Mucosa of rectum (tissue), 2 donors: ENCODE data around the gene RPGR.
A peak's percentile ranks its signal among the peaks of the same experiment; 100 is the strongest.

Experiments
- H3K27ac ChIP-seq, 2 donors: one replicate each; pipeline ENCODE4 v1.7.0; 2013; ENCODE audit warnings: inconsistent platforms in 2 of 2, low read depth in 2 of 2, low read length in 2 of 2
- H3K27me3 ChIP-seq, 2 donors: one replicate each; pipeline ENCODE4 v1.7.0; 2013; ENCODE audit warnings: low read length in 2 of 2; ENCODE audit not compliant: control insufficient read depth in 2 of 2, insufficient read depth in 2 of 2
- H3K36me3 ChIP-seq, 2 donors: one replicate each; pipeline ENCODE4 v1.7.0; 2013; ENCODE audit warnings: low read length in 2 of 2; ENCODE audit not compliant: control insufficient read depth in 2 of 2, insufficient read depth in 2 of 2
- H3K4me1 ChIP-seq, 2 donors: one replicate each; pipeline ENCODE4 v1.7.0; 2013; ENCODE audit warnings: low read length in 2 of 2, mild to moderate bottlenecking in 1 of 2; ENCODE audit not compliant: control insufficient read depth in 2 of 2, insufficient read depth in 2 of 2
- H3K4me3 ChIP-seq, 2 donors: one replicate each; pipeline ENCODE4 v1.7.0; 2013; ENCODE audit warnings: low read length in 2 of 2
- H3K9ac ChIP-seq, 2 donors: one replicate each; pipeline ENCODE4 v1.7.0; 2013; ENCODE audit warnings: low read length in 2 of 2, low read depth in 1 of 2, mild to moderate bottlenecking in 1 of 2
- H3K9me3 ChIP-seq, 2 donors: one replicate each; pipeline ENCODE4 v1.7.0; 2013; ENCODE audit warnings: low read length in 2 of 2; ENCODE audit not compliant: control insufficient read depth in 2 of 2
- donor health status: healthy.
- donor health status: Normal muscosa, but diverticular disease.

Gene RPGR

DNA sequence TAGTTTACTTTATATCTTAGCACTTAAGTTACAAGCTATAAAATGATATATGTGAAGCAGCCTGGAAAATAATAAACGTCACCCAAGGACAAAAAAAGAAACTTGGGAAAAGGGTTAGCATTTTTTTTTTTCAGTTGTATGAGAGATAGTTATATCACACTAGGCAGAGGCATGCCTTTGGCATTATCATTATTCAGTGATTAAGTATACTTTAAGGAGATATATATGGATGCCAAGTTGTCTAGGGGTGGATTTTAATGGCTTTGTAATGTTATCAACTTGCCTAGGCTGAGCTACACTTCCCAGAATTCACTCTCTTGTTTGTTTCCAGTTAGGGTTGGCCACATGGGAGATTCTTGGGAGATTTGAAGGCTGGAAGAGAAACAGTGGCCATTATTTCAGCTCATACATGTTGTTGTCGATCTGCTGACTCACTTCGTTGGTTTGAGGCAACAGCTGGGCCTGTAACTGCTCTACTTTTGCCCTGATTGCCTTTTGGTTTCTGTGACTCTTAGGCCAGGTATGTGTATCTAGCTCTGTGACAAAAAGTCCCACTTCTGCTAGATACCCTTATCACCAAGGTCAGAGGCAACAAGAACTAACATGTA lies 95.1 kb downstream of the RPGR start:
- H3K9me3 ChIP-seq, result no peaks in the 10 kb centered on the region
- H3K27ac ChIP-seq, result no peak overlapping the region
- no peaks in the 10 kb centered on the region for H3K4me1 ChIP-seq
- no peak overlapping the region for H3K4me3 ChIP-seq
- H3K36me3 ChIP-seq, result no peaks in the 10 kb centered on the region
- H3K27me3 ChIP-seq, result no peaks in the 10 kb centered on the region
- no peak overlapping the region for H3K9ac ChIP-seq

DNA sequence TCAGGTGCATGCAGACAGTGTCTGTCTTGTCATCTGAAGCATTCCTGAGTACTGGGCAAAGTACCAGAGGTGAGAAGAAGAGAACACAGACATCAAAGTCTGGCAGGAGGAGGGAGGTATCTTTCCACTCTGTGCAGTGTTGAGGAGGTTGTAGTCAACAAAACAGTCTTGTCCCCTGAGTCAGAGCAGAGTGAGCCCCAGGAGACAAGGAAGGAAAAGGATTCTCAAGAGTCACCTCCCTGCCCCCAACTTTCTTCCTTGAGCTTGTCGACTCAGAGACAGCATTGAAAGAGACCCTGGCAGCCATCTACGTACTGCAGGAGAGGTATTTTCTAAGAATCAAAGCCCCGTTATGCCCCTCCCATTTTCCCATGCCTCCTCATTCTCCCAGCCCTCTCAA lies 102.2 kb downstream of the RPGR start:
- H3K4me1 ChIP-seq, result no peaks in the 10 kb centered on the region
- no peak overlapping the region for H3K27ac ChIP-seq
- H3K27me3 ChIP-seq, result peaks cover 11 to 22% of the 10 kb centered on the region in 2 donors
- H3K9ac ChIP-seq, result no peak overlapping the region
- no peaks in the 10 kb centered on the region for H3K36me3 ChIP-seq
- no peaks in the 10 kb centered on the region for H3K9me3 ChIP-seq
- no peak overlapping the region for H3K4me3 ChIP-seq

DNA sequence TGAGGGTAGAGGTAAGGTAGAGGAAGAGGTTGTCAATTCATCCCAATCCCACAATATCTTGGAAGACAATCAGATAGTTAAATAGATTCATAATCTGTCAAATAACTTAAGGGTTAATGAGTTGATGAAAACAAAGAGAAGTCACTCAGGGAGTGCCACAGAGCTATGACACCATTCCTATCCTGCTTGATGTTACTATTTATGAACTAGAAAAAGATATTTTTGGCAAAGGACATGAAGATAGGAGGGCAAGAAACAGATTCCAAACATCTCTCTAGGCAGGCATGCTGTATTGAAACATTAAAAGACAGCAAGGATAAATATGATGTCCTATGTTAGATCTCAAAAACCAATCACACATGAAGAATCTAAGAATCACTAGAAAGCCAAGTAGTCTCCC lies 103.1 kb downstream of the RPGR start:
- Histone ChIP-seq H3K27ac (no peak overlapping the region), H3K4me1 (no peaks in the 10 kb centered on the region), H3K4me3 (no peak overlapping the region)

DNA sequence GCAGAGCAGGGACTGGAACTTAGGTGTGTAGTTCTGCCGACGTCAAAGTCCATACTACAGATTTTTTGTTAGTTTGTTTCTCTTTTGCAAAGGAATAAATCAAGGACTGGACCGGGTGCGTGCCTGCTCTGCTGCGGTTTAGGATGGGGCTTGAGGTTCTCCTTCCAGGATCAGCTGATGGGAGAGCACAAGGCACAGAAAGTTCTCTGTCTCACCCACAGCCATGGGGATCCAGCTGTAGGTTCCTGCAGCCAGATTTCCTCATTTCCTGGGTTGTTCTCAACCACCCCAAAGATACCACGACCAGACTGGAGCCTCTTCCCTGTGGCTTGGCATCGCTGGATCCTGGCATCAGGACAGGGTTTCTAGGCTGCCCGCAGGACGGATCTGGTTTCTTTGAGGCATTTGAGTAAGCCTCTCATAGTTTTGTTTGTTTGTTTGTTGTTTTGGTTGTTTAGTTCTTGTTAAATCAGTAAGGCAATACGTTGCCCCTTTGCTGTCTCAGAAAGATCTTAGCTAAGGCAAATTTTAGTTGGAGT lies 105.8 kb downstream of the RPGR start:
- H3K27ac ChIP-seq, result no peak overlapping the region
- no peaks in the 10 kb centered on the region for H3K9me3 ChIP-seq
- H3K27me3 ChIP-seq, result peaks cover 20 to 32% of the 10 kb centered on the region in 2 donors
- no peaks in the 10 kb centered on the region for H3K4me1 ChIP-seq
- no peaks in the 10 kb centered on the region for H3K36me3 ChIP-seq
- H3K9ac ChIP-seq, result no peak overlapping the region
- no peak overlapping the region for H3K4me3 ChIP-seq

More for the DNA sequence above, 103.1 kb downstream of the RPGR start:
- H3K36me3 ChIP-seq, result no peaks in the 10 kb centered on the region
- H3K27me3 ChIP-seq, result peaks cover 13 to 27% of the 10 kb centered on the region in 2 donors
- no peaks in the 10 kb centered on the region for H3K9me3 ChIP-seq
- H3K9ac ChIP-seq, result no peak overlapping the region

DNA sequence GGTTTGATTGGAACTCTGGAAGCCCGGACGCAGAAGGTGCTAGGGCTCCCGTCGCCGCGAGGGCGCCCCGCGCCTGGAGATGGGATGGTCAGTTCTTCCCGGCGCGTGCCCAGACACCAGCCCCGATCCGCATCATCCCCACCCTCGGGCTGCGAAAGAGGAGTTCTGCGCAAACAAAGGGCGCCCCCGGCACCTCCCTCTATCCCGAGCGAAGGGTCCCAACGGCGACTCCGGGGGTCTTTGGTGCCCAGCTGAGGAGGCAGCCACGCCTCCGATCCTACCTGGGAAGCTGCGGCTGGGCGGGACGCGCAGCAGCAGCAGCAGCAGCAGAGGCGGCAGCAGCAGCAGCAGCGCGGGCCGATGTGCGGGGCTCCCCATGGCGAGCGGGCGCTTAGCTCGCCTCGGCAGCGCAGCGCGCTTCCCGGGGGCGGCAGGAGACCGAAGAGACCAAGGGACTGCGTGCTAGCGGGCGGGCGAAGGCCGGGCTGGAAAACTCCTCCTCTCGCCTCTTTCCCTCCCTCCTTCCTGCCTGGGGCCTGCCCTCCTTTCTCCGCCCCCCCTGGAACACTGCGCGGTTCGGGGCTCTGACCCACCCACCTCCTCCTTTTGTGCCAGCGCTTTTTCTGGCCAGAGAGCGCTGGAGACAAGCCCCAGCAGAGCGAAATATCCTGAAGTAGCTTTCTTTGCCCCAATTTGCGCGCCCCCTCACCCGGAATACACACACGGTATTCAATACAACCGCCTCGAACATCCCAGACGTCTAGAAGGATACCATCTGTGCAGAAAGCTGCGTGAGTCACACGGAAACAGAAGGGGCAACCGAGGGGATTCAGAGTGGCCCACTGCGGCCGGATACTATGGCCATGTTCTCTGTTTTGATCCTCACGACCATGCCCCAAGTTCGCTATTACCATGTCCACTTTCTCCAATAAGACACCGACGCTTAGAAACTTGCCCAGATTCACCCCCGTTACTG lies 106.6 kb downstream of the RPGR start, which contains the start of gene SRPX:
SRPX (minus strand) TSS at position 457 of the 976 bp plus-strand sequence; CDS start at position 378, 79 bp downstream.
- Histone ChIP-seq H3K9me3 (no peaks in the 10 kb centered on the region), H3K4me1 (no peaks in the 10 kb centered on the region), H3K27me3 (peaks cover 20 to 32% of the 10 kb centered on the region in 2 donors), H3K36me3 (no peaks in the 10 kb centered on the region), H3K4me3 (peak within 1 kb of the TSS; percentile 40 to 59), H3K27ac (no peak within 1 kb of the TSS), H3K9ac (peak within 1 kb of the TSS in 1 of 2 donors; percentile 24)

DNA sequence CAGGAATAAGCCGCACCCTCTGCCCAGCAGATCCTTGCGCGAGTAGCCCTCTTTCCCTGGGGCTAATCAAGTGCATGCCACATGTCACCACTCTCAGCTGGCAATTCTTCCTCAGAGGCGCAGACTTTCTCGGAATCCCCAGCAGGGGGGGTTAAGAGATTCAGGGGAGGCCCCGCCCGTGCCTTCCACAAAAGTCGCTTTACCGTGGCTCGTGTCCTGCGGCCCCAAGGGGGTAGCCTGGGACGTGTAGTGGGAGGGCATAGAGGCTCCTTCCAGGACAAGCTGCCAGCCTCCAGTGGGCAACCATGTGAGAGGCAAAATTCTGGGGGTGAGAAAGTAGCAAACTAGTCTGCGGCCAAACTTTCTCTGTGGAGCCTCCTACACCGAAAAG lies 107.3 kb downstream of the RPGR start:
- Histone ChIP-seq H3K27me3 (peaks cover 20 to 29% of the 10 kb centered on the region in 2 donors), H3K27ac (no peak overlapping the region), H3K4me1 (no peaks in the 10 kb centered on the region), H3K9ac (peak overlapping the region in 1 of 2 donors; percentile 24), H3K4me3 (peak overlapping the region; percentile 40 to 59), H3K36me3 (no peaks in the 10 kb centered on the region), H3K9me3 (no peaks in the 10 kb centered on the region)
